ENCODE measurements around the gene LGALS16.

DNA sequence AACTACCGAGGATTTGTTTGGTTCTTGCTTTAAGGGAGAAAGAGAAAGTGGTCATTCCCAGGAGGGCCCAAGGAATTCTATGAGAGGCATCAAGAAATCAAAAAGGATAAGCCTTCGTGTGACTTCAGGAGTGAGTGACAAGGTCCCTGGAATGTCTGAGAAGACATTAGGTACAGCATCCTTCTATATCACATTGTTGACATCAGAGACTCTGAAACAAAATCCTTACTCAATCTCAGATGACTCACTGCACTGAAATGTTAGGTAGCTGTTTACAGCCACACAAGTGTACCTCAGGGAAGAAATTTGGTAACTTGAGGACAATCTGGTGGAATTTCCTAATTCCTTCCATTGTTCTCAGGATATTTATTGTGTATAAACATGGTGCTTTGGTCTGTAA is 40.7 kb downstream of the LGALS16 start:
- TF ChIP-seq, protein P1, sequence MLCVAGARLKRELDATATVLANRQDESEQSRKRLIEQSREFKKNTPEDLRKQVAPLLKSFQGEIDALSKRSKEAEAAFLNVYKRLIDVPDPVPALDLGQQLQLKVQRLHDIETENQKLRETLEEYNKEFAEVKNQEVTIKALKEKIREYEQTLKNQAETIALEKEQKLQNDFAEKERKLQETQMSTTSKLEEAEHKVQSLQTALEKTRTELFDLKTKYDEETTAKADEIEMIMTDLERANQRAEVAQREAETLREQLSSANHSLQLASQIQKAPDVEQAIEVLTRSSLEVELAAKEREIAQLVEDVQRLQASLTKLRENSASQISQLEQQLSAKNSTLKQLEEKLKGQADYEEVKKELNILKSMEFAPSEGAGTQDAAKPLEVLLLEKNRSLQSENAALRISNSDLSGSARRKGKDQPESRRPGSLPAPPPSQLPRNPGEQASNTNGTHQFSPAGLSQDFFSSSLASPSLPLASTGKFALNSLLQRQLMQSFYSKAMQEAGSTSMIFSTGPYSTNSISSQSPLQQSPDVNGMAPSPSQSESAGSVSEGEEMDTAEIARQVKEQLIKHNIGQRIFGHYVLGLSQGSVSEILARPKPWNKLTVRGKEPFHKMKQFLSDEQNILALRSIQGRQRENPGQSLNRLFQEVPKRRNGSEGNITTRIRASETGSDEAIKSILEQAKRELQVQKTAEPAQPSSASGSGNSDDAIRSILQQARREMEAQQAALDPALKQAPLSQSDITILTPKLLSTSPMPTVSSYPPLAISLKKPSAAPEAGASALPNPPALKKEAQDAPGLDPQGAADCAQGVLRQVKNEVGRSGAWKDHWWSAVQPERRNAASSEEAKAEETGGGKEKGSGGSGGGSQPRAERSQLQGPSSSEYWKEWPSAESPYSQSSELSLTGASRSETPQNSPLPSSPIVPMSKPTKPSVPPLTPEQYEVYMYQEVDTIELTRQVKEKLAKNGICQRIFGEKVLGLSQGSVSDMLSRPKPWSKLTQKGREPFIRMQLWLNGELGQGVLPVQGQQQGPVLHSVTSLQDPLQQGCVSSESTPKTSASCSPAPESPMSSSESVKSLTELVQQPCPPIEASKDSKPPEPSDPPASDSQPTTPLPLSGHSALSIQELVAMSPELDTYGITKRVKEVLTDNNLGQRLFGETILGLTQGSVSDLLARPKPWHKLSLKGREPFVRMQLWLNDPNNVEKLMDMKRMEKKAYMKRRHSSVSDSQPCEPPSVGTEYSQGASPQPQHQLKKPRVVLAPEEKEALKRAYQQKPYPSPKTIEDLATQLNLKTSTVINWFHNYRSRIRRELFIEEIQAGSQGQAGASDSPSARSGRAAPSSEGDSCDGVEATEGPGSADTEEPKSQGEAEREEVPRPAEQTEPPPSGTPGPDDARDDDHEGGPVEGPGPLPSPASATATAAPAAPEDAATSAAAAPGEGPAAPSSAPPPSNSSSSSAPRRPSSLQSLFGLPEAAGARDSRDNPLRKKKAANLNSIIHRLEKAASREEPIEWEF (IDR thresholded peaks at IDR 0.05; ENCODE audit: insufficient replicate concordance, low read depth, low read length), result no peak
- TF ChIP-seq, protein P2, sequence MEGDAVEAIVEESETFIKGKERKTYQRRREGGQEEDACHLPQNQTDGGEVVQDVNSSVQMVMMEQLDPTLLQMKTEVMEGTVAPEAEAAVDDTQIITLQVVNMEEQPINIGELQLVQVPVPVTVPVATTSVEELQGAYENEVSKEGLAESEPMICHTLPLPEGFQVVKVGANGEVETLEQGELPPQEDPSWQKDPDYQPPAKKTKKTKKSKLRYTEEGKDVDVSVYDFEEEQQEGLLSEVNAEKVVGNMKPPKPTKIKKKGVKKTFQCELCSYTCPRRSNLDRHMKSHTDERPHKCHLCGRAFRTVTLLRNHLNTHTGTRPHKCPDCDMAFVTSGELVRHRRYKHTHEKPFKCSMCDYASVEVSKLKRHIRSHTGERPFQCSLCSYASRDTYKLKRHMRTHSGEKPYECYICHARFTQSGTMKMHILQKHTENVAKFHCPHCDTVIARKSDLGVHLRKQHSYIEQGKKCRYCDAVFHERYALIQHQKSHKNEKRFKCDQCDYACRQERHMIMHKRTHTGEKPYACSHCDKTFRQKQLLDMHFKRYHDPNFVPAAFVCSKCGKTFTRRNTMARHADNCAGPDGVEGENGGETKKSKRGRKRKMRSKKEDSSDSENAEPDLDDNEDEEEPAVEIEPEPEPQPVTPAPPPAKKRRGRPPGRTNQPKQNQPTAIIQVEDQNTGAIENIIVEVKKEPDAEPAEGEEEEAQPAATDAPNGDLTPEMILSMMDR (IDR thresholded peaks at IDR 0.05 in 2 of 3, conservative IDR thresholded peaks at IDR 0.05 in 1 of 3; ENCODE audit: control insufficient read depth in 2 of 3, extremely low read depth in 1 of 3, insufficient read depth in 1 of 3, low read depth in 3 of 3, low read length in 3 of 3), result no peak
- TF ChIP-seq IKZF2 (IDR thresholded peaks at IDR 0.05) (no peak), STAT3 (IDR thresholded peaks at IDR 0.05; ENCODE audit: low read depth, low read length) (no peak), GABPA (IDR thresholded peaks at IDR 0.05; ENCODE audit: low read depth) (no peak), SREBF2 (IDR thresholded peaks at IDR 0.05; ENCODE audit: low read length) (no peak), POLR2A (IDR thresholded peaks at IDR 0.05; ENCODE audit: low read depth, low read length) (no peak), RFX5 (IDR thresholded peaks at IDR 0.05; ENCODE audit: low read depth, low read length) (no peak), CEBPB (IDR thresholded peaks at IDR 0.05; ENCODE audit: borderline replicate concordance in 1 of 2, low read depth in 2 of 2, low read length in 2 of 2) (no peak), KDM1A (IDR thresholded peaks at IDR 0.05; ENCODE audit: borderline replicate concordance) (no peak)

All from GM12878 (cell line).